NCI-H2171 (cell line): ENCODE data around the gene NOMO2.
"Not testable (repeated sequence)": the region's sequence is repeated elsewhere in the genome, so short reads cannot be mapped to it uniquely, and the experiment has no call there.

Experiments used
- DNase-seq: peaks from one replicate; lab custom pipeline; 2025; lab: John Stamatoyannopoulos, UW

NOMO2 gene

DNA sequence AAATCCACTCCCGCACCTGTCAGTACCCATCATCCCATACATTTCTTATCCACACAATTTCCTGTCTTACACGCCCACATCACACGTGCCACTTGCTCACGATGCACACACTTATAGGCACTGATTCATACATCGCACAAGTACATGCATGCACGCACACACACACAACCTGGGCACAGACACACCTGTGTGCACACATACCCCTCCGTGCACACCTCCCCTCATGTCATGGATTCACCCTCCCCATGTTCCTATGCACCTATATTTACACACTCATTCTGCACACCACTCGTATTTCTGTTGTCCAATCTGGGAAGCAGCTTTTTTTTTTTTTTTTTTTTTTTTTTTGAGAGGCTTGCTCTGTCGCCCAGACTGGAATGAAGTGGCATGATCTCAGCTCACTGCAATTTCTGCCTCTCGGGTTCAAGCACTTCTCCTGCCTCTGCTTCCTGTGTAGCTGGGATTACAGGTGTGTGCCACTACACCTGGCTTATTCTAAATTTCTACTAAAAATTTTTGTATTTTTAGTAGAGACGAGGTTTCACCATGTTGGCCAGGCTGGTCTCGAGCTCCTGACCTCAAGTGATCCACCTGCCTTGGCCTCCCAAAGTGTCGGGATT is 13.5 kb upstream of the NOMO2 start:
- not testable (repeated sequence) for DNase-seq

DNA sequence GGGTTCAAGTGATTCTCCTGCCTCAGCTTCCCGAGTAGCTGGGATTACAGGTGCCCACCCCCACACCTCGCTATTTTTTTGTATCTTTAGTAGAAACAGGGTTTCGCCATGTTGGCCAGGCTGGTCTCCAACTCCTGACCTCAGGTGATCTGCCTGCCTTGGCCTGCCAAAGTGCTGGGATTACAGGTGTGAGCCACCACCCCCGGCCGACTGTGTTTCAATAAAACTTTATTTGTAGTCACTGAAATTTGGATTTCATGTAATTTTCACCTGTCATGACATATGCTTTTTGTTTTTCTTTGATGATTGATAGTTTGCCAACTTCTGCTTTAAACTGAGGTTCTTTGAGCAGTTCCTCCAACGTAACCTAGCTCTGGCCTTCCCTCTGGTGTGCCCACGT is 12.0 kb upstream of the NOMO2 start:
- DNase-seq = not testable (repeated sequence)

DNA sequence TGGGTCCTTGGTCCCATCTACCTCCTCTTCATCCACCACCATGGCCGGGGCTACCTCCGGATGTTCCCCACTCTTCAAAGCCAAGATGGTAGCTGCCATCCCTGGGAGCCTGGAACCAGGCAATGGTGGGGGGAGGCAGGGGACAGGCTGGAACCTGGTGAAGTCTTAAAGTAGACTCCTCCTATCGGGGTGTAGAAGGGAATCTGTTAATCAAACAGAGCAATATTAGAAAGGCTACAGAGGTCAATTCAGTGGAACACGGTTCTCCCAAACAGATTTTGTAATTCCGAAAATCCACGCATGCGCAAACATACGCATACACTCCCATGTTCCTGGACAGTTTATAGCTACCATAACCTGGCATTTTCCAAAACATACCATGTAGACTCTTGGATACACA is 11.1 kb upstream of the NOMO2 start:
- DNase-seq = not testable (repeated sequence)

DNA sequence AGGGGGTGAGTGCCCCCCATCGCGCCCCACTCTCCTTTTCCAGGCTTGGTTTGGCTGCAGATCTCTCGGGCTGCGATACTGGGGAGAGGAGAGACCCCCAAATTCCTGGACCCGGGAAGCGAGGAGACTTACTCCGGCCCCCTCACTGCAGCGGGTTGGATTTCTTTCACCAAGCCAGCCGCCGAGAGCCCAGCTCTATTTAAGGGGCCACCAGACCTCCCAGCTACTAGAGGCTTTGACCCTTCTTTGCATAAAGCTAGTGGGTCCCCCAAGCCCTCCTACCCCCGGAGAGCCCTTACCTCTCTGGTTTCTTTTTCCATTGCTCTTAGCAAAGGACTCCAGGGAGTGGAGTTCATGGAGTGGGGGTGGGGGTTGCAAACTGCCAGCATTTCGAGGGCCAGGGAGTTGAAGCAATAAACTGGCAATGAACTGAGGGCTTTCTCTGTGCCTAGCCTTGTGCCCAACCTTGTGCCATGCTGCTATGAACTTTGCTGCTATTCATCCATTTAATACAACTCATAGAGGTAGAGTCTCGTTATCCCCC is 9.5 kb upstream of the NOMO2 start:
- DNase-seq = not testable (repeated sequence)

DNA sequence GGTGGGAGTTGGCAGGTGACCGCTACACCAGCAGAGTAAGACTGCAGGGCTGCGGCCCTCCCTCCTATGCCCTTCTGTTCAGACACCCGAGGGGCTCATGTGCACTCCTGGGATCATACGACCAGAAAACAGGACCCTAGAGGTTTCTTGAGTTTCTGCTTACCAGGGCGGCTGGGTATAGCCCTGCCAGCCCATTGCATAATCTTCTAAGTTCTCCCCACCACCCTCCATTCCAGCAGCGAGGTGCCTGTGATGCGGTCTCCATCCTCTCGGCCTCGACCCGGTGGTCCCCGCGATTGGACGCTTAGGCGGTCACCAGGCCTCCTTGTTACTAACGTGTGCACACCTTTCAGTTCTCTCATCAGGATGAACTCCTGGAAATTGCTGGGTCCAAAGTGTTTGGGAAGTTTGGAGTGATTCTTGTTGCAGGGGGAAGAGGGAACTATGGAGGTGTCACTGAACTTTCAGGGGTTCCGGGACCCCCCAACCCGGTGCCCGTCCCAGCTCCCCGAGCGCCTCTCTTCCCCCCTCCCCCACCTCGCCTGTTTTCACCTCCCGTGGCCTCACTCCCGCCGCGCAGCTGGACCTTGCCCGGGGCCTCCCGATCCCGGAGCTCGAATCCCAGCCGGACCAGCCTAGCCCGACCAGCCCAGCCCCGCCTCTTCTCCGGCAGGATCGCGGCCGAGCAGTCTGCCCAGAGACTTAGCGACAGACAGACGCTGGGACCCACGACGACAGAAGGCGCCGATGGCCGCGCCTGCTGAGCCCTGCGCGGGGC is 8.8 kb upstream of the NOMO2 start:
- not testable (repeated sequence) for DNase-seq

DNA sequence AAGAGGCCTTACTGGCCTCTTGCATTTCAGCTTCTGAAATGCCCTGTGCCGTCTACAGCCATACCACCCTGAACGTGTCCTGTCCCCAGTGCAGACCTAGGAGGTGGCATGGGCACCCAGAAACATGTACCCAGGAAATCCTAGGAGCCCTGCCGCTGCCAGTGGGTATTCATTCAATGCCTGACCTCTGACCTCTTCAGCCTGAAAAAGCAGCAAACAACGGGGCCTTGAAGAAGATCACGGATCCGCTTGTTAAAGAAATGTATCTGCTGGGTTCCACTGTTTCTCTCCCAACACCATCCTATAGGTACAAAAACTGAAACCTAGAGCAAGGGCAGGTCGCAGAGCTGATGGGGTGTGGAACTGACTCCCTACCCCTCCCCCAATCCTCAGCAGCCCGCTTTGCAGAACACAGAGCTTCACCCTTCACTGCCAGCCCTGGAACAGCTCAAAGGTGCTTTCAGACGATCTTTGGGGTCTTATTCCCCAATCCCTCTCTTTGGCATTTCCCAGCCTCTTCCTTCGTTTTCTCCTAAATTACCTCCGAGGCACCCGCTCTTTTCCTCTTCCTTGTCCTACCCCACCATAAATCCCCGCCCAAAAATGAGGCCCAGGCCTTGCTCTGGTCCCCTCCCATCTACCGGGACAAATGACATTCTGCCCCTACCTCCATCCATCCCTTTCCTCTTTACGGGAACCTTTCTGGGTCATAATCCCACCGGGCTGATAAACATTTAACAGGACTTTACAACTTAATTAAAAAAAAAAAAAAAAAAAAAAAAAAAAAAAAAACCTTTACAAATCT is 1.3 kb downstream of the NOMO2 start:
- DNase-seq = not testable (repeated sequence)

DNA sequence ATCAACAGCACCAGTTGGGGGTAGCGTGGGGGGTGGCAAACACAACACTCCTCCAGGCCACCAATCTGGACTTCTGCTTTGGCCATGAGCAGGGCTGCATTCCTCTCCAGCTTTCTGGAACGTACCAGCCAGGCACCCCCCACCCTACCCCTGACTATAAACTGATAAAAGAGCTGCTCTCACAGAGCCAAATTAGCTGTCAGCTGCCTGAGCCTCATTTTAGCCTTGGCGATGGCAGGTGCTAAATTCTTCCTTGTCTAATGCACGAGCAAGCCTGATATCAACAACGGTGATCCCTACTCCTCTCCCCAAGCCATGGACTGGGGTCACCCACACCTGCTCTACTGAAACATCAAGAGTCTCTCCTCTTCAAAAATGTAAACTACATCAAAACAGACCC is 8.2 kb downstream of the NOMO2 start:
- DNase-seq = not testable (repeated sequence)

DNA sequence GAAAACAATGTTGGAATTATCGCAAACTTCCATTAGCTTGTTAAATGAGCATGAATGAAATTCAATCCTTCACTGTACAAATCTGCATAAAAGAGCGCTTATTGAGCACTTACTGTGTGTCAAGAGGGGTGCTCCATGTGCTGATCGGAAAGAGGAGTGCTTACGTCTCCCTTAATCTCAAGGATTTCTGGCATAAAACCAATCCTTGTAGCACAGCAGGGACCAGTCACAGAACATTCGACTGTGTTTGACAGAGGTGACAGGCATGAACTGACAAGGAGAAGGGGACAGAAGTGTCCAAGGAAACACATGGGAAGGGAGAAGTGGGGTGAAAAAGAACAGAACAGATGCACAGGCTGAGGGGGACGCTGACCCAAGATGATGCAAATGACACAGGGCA is 14.5 kb downstream of the NOMO2 start:
- not testable (repeated sequence) for DNase-seq

DNA sequence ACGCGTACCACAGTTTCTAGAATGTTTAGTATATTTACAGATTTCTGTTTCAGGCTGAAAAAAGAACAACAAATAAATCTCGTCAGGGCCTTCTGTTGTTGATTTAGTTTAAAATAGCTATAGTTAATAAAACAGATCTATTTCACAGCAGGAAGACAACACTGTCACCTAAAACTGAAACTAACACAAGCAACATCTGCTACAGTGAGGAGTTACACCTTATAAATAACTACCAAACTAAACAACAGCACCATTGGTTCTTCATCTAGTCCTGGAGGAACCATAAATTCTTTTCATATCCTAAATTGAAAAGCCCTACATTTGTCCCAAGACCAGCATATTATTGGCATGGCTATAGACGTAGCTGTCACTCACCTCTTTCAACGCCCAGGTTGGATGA is 15.0 kb downstream of the NOMO2 start:
- DNase-seq = not testable (repeated sequence)

DNA sequence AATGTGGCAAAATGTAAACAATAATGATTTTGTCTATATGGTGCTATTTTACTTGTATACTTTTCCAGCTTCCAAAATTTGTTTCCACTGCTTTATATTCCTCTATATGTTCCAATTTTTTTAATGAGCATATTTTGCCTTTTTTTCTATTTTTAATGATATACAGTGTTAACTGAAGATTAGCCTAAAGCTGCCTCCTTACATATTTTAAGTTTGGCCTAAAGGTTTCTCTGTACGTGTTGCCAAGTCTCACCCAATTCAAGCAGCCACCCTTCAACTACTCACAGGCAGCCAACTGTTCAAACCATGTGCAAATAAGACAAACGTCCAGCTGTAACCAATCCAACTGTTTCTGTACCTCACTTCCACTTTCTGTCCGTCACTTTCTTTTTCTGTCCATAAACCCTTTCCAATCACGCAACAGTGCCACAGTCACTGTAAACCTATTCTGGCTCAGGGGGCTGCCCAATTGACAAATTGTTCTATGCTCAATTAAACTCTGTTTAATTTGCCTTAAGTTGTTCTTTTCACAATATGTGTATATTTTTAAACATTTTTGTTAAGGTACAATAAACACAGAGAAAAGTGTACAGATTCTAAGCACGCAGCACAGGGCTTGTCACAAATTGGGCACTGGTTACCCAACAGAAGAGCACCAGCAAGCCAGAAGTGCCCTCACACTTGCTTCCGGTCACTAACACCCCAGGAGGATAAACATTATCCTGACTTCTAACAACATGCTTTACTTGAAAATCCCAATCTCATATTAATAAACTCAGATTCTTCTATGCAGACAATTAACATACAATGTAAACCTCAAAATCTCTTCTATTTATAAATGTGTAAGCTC is 17.4 kb downstream of the NOMO2 start:
- not testable (repeated sequence) for DNase-seq

DNA sequence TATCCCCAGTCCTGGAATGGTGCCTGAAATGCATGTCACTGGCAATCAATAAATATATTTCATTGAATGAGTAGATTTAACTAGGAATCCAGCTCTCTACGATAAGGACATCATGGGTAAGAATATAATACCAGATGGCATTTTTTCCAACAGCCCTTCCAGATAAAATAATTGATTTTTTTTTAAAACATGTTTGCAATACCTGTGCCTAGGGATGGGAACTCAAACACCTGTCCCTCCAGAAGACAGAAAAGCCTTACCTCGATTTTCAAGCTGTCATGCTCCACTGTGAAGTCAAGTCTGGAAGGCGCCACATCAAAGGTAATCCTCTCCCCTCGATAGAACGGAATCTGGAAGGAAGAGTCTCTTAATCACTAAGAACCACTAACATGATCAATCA is 20.0 kb downstream of the NOMO2 start:
- DNase-seq = not testable (repeated sequence)

DNA sequence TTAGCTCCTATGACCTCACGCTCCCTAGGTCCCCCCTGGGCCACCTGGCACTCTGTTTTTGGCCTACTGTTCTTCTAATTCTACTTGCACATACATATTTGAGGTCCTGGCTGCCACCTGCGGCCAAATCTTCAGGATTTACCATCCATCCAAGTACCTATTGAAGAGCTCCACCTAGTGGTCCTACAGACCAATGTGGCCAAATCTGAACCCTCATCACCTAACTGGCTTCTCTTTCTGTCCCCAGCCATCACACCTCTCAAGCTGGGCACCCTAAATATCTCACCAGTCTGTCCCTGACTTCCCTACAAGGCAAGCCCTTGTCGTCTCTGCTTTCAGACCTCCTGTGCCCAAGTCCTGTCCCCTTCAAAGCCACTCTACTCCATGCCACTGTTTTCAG is 24.9 kb downstream of the NOMO2 start:
- not testable (repeated sequence) for DNase-seq

DNA sequence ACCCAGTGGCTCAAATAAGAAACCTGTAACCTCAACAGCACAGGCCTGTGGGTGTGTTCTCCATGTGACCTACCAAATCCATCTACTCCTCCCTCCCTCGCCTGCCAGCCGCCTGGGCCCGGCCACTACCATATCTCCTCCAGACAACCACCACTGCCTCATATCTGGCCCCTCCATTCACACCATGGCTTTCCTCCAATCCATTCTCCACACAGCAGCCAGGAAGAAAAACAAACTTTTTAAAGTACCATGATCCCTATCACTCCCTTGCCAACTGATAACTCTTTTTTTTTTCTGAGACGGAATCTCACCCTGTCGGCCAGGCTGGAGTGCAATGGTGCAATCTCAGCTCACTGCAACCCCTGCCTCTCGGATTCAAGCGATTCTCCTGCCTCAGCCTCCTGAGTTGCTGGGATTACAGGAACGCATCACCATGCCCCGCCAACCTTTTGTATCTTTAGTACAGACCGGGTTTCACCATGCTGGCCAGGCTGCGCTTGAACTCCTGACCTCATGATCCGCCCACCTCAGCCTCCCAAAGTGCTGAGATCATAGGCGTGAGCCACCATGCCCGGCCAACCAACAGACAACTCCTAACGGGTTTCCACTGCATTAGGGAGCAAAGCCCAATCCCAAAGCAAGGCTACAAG is 26.3 kb downstream of the NOMO2 start:
- not testable (repeated sequence) for DNase-seq

DNA sequence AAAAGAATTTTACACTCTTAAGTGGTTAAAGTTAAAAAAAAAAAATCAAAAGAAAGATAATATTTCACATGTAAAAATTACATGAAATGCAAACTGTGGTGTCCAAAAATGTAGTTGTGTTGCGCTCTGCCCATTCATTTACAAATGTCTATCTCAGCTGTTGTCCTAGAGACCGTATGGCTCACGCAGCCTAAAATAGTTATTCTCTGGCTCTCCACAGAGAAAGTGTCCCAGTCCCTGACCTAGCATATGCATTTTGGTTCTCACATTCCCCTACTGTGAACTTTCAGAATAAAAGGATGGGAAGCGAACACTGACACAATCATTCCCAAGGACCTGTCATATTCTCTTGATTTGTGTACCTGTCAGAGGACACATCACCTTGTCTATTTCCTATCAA is 27.6 kb downstream of the NOMO2 start:
- not testable (repeated sequence) for DNase-seq

DNA sequence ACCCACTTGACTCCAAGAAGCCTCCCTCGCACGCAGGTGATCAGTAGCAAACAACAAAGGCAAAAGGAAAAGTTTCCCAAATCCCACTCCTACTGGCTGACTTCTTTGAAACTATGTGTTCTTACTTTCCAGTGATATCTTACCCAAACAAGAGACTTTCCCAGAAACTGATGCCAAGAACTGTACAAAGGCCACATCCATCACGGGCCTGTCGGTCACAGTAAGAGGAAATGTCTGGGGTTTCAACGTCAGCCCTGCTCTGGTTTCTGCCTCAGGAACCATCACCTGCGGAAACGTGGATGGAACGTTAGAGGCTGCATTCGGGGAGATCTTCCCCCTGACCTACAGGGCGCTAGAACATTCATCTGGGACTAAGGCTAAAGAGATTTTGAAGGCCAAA is 30.6 kb downstream of the NOMO2 start:
- DNase-seq = not testable (repeated sequence)

DNA sequence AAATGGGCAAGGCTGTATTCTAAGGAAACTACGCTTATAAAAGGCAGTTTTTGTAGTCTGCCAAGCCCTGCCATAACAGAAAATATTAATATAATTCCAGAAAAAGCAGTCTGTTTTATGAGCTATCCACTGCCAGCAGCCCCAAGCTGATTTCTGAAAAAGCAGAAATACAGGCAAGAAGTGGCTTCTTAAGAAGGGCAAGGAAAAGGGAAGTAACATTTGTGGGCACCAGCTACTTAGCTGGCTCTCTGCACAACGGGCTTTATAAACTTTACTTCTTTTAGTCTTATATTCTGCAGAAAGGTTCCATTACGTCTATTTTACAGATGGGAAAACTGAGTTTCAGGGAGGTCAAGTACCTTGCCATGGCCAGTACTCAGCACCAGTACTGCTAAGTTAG is 31.6 kb downstream of the NOMO2 start:
- not testable (repeated sequence) for DNase-seq

DNA sequence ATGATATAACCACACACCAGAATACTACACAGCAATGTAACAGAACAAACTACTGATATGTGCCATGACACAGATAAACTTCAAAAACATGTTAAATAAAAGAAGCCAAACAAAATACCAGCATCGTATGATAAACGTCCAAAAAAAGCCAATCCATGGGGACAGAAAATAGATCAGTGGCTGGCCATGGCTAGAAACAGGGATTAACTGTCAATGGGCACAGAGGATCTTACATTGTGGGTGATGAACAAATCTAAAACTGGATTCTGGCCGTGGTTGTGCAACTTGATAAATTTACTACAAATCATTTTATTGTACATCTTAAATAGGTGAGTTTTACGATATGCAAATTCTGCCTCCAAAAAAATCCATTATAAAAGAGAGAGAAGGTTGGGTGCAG is 35.4 kb downstream of the NOMO2 start:
- DNase-seq = not testable (repeated sequence)

DNA sequence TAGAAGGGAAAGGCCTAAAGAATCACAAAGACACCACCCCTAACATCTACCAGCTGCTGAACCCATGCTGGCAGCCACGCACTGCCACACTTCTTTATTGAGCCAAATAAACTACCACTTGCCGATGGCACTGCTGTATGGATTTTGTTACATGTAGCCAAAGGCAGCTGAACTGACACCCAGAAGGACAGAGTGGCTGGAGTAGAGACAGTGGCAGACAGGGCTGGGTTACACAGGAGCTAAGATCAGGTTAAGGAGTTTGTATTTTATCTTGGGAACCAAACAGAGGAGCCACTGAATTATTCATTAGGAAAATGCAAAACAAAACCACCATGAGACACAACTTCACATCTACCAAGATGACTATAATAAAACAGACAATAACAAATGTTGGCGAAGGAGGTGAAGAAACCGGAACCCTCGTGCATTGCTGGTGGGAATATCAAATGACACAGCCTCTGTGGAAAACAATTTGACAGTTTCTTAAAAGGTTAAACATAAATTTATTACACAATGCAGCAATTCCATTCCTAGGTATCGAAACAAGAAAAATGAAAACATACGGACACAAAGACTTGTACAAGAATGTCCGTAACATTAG is 35.9 kb downstream of the NOMO2 start:
- not testable (repeated sequence) for DNase-seq

DNA sequence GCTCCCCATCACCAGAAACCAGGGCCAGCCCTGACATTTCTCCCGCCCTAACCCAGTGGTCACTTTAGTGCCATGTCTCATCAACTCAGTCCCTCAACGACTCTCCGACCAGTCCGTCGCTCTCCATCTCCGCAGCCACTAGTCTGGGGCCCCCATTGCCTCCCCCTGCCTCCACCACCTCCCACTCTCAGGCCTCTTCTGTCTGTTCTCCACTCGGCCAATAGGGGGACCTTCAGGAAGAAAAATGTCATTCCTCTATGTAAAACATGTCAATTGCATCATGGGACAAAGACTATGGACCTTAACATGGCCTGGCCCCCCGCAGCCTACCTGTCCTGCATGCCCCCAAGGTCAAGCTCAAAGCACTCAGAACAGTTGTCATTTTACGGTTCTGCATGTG is 39.3 kb downstream of the NOMO2 start:
- not testable (repeated sequence) for DNase-seq

DNA sequence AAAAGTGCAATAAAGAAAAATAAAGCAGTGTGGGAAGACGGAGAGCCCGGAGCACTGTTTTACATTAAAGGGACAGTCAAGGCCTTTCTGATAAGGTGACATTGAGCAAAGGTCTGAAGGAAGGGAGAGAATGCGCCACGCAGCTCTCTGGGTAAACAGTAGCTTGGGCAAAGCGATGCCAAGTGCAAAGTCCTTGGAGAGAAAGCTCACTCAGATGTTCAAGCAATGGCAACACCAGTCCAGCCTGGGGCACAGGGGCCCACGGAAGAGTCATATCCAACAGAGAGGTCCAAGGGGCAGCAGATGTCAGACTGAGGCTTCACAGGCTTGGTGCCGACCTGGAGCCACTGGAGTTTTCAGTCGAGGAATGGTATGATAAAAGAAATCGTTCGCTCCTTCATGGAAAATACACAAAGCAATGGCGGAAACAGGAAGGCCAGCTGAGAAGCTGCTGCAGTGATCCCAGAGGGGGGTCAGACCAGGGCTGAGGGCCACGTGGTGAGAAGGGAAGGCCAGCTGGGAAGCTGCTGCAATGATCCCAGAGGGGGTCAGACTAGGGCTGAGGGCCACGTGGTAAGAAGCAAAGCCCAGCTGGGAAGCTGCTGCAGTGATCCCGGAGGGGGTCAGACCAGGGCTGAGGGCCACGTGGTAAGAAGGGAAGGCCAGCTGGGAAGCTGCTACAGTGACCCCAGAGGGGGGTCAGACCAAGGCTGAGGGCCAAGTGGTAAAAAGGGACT is 40.3 kb downstream of the NOMO2 start:
- DNase-seq = not testable (repeated sequence)
